Epithelial cell of esophagus (primary cell): Measurements from ENCODE around the gene CELA2B.
"Not testable (repeated sequence)": the region's sequence is repeated elsewhere in the genome, so short reads cannot be mapped to it uniquely, and the experiment has no call there.

Experiments
- DNase-seq: peaks from one replicate; pipeline ENCODE4 v3.0.0; 2010; ENCODE audit warnings: low read depth
- H3K4me3 ChIP-seq: 2 replicates; pipeline ENCODE4 v1.5.1; 2011; ENCODE audit warnings: mild to moderate bottlenecking, low read length, control low read depth
- TF ChIP-seq, protein P1 (sequence below): IDR thresholded peaks from 2 replicates; pipeline ENCODE4 v1.5.1; 2011; ENCODE audit warnings: low read depth, mild to moderate bottlenecking, low read length, control low read depth, inconsistent platforms; ENCODE audit not compliant: insufficient read depth; ENCODE audit errors: missing control alignments

CELA2B gene

DNA sequence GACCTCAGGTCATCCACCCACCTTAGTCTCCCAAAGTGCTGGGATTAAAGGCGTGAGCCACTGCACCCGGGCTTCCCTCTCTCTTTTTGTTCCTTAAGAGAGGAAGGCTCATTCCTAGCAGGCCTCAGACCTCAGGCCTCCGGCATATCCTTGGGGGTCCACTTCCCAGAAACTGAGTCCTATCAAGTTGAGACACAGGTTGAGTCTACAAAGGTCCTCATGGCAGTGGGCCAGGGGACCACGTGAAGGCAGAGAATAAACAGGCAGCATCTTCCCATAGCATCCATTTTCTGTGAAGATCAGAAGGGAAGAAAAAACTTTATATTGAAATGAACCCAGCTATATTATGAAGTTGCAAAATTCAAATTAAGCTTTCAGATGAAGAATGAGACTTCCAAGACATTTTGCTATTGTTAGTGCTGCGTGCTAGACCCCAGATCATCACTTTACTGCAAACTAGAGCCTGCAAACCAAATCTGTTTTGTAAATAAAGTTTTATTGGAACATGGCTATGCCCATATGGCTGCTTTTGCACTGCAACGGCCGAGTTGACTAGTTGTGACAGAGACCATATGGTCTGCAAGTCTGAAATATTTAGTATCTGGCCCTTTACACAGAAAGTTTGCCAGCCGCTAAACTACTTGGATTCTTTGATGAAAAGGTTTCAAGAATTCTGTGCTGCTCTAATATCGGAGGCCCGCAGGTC is 22.9 kb upstream of the CELA2B start:
- no peak for DNase-seq
- H3K4me3 ChIP-seq = no peak overlapping the region
- TF ChIP-seq, protein P1, sequence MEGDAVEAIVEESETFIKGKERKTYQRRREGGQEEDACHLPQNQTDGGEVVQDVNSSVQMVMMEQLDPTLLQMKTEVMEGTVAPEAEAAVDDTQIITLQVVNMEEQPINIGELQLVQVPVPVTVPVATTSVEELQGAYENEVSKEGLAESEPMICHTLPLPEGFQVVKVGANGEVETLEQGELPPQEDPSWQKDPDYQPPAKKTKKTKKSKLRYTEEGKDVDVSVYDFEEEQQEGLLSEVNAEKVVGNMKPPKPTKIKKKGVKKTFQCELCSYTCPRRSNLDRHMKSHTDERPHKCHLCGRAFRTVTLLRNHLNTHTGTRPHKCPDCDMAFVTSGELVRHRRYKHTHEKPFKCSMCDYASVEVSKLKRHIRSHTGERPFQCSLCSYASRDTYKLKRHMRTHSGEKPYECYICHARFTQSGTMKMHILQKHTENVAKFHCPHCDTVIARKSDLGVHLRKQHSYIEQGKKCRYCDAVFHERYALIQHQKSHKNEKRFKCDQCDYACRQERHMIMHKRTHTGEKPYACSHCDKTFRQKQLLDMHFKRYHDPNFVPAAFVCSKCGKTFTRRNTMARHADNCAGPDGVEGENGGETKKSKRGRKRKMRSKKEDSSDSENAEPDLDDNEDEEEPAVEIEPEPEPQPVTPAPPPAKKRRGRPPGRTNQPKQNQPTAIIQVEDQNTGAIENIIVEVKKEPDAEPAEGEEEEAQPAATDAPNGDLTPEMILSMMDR = no peak

- TF ChIP-seq, protein P1 = no peak
- no peak overlapping the region for H3K4me3 ChIP-seq
- no peak for DNase-seq
Measured at GRCh38 chr1:15453734-15454133, 22.2 kb upstream of the CELA2B start.

- no peak overlapping the region for H3K4me3 ChIP-seq
- DNase-seq = peak; percentile 41
- TF ChIP-seq, protein P1 = no peak
Measured at GRCh38 chr1:15454256-15454655, 21.6 kb upstream of the CELA2B start.

DNA sequence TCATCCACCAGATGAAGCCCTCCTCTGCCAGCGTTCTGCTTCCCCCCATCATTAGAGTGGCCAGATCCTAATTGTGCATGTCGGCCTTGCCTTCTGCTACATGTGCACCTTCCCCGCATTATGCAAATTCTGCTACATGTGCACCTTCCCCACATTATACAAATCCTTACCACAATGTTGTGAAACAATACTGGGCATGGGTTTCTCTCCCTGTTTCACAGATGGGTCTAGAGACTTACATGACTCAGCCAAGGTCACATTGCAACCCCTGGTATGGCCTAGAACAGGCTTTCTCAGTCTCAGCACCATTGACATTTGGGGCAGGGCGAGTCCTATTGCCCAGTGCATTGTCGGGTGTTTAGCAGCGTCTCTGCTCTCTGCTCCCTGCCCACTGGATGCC is 20.4 kb upstream of the CELA2B start:
- TF ChIP-seq, protein P1 = no peak
- no peak overlapping the region for H3K4me3 ChIP-seq
- no peak for DNase-seq

GRCh38 chr1:15456313-15456954 is 19.5 kb upstream of the CELA2B start, which contains the start of gene CELA2A:
CELA2A (plus strand) TSS chr1:15456732; CDS start chr1:15456754, 22 bp downstream.
- DNase-seq = no peak
- TF ChIP-seq, protein P1 = no peak

GRCh38 chr1:15457585-15457984 is 18.3 kb upstream of the CELA2B start:
- TF ChIP-seq, protein P1 = no peak
- DNase-seq = no peak
- no peak overlapping the region for H3K4me3 ChIP-seq

More at GRCh38 chr1:15456313-15456954, 19.5 kb upstream of the CELA2B start, which contains the start of gene CELA2A:
- H3K4me3 ChIP-seq = no peak within 1 kb of the TSS

DNA sequence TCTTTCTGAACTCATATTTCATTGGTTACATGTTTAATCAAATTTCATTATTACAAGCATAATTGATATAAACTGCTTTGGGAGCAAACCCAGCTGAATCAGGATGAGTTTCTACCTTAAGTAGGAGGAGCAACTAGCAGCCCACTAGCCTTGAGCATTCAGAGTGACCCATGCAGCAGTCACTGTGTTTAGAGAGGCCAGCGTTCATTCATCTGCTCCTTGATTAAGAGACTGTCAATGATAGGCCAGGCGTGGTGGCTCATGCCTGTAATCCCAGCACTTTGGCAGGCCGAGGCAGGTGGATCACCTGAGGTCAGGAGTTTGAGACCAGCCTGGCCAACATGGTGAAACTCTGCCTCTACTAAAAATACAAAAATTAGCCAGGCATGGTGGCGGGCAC is 17.5 kb upstream of the CELA2B start:
- H3K4me3 ChIP-seq, DNase-seq: not testable (repeated sequence)
